GM13976 (cell line): ENCODE measurements around the gene CFD.
"Not testable (repeated sequence)": the region's sequence is repeated elsewhere in the genome, so short reads cannot be mapped to it uniquely, and the experiment has no call there.

Experiments
- DNase-seq: peaks from one replicate; pipeline ENCODE4 v3.0.0; 2012; ENCODE audit warnings: low spot score
- CTCF ChIP-seq: IDR thresholded peaks from 2 replicates; pipeline ENCODE4 v1.5.1; 2012; ENCODE audit warnings: borderline replicate concordance, mild to moderate bottlenecking; ENCODE audit not compliant: insufficient read depth; ENCODE audit errors: extremely low read depth, missing control alignments, control extremely low read depth
- in situ Hi-C: fragments of 300-500 bp; cut with MboI; formaldehyde crosslinking; loops from one replicate; pipeline ENCODE4 v1.12.0; 2022; ENCODE audit warnings: low sequenced_read_pairs, mixed read lengths, inconsistent platforms; ENCODE audit not compliant: unreplicated experiment

Gene CFD

GRCh38 chr19:845707-846521 lies 13.6 kb upstream of the CFD start:
- in situ Hi-C loops: no loop called here
- TF ChIP-seq CTCF: no peak

GRCh38 chr19:848386-848921 lies 11.0 kb upstream of the CFD start:
- TF ChIP-seq CTCF: no peak
- no peak for DNase-seq
- in situ Hi-C loops: no loop called here

More at GRCh38 chr19:845707-846521, 13.6 kb upstream of the CFD start:
- no peak for DNase-seq

GRCh38 chr19:849195-849594 lies 10.3 kb upstream of the CFD start:
- in situ Hi-C loops, DNase-seq: not testable (repeated sequence)

- no peak for DNase-seq
- in situ Hi-C loops: no loop called here
- no peak for TF ChIP-seq CTCF
Measured at GRCh38 chr19:850221-850978, 9.1 kb upstream of the CFD start.

GRCh38 chr19:850979-851335 lies 8.5 kb upstream of the CFD start:
- DNase-seq: no peak
- in situ Hi-C loops: no loop called here
- TF ChIP-seq CTCF: no peak

- in situ Hi-C loops: no loop called here
- no peak for DNase-seq
- TF ChIP-seq CTCF: no peak
Measured at GRCh38 chr19:852136-853013, 7.1 kb upstream of the CFD start, which contains the start of gene ELANE. TSS of gene ELANE (plus strand) at chr19:852303. CDS start at chr19:852329, 26 bp downstream.
